GM12874 (cell line): ENCODE measurements around the gene GON7.

Experiments used
- CTCF ChIP-seq: IDR thresholded peaks from 2 replicates; pipeline ENCODE4 v1.5.1; 2011; ENCODE audit warnings: low read depth, mild to moderate bottlenecking, control low read depth, low read length, moderate library complexity; ENCODE audit not compliant: insufficient read depth

The GON7 gene

GRCh38 chr14:93219103-93219726, 12.3 kb upstream of the GON7 start:
- peak; percentile 70 for TF ChIP-seq CTCF

- TF ChIP-seq CTCF = no peak
Observed at GRCh38 chr14:93214598-93214997, 7.7 kb upstream of the GON7 start.

- no peak for TF ChIP-seq CTCF
Observed at GRCh38 chr14:93212432-93212831, 5.6 kb upstream of the GON7 start.

- TF ChIP-seq CTCF = peak; percentile 50; the same call in 1 of the 2 replicates
Observed at GRCh38 chr14:93207468-93208308, 823 bp upstream of the GON7 start.

GRCh38 chr14:93201155-93201704, 5.6 kb downstream of the GON7 start:
- no peak for TF ChIP-seq CTCF

- TF ChIP-seq CTCF = no peak
Observed at GRCh38 chr14:93200553-93200952, 6.3 kb downstream of the GON7 start.

GRCh38 chr14:93199031-93199430, 7.8 kb downstream of the GON7 start:
- TF ChIP-seq CTCF = no peak
